Measurements from ENCODE around the gene ATP6V0B. TPM values are rescaled to one million over a fixed set of nuclear protein-coding genes. Genes with fewer than 3 reads are reported as not detected.

The ATP6V0B gene
- total RNA-seq, 4 donors from 2014 or later, result 29.2 to 203 (median 97.9) TPM

DNA sequence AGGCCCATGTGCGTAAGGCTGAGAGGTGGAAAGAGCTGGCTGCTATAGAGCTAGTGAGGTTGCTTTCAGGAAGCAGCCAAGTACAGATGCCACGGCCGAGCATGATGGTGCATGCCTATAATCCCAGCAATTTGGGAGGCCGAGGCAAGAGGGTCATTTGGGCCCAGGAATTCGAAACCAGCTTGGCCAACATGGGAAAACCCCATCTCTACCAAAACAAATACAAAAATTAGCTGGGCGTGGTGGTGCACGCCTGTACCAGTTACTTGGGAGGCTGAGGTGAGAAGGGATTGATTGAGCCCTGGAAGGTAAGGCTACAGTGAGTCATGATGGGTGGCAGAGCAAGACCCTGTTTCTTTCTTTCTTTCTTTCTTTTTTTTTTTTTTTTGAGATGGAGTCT, 19.3 kb downstream of the ATP6V0B start:
- DNase-seq, result no peak
- in situ Hi-C loops (cut with MboI; ENCODE audit: low pct_ligation_motif_present in 1 of 4, low pct_unique_long_range_greater_than_20kb in 1 of 4, low sequenced_read_pairs in 3 of 4) (loop anchor here in 1 of 4 donors (10.0 kb wide), 1 partner anchor 51 kb away; no protein-coding TSS in a partner anchor), intact Hi-C loops (cut with DNase I; ENCODE audit: low total_unique reads) (no loop called here)
- Histone ChIP-seq H3K4me1 (peaks cover 5 to 23% (median 17%) of the 10 kb centered on the region in 4 donors), H3K36me3 (no peaks in the 10 kb centered on the region), H3K27ac (no peak overlapping the region), H3K9me3 (no peaks in the 10 kb centered on the region), H3K27me3 (no peaks in the 10 kb centered on the region), H3K4me3 (no peak overlapping the region)
- TF ChIP-seq EP300 (IDR thresholded peaks at IDR 0.05; ENCODE audit: low read depth) (no peak), POLR2AphosphoS5 (IDR thresholded peaks at IDR 0.05) (no peak), POLR2A (IDR thresholded peaks at IDR 0.05) (no peak), CTCF (IDR thresholded peaks at IDR 0.05) (no peak)
- WGBS, 2 donors (ENCODE audit: low coverage in 1 of 2), result 75 to 89% methylated on average over 5 to 7 of the region's 7 CpGs

DNA sequence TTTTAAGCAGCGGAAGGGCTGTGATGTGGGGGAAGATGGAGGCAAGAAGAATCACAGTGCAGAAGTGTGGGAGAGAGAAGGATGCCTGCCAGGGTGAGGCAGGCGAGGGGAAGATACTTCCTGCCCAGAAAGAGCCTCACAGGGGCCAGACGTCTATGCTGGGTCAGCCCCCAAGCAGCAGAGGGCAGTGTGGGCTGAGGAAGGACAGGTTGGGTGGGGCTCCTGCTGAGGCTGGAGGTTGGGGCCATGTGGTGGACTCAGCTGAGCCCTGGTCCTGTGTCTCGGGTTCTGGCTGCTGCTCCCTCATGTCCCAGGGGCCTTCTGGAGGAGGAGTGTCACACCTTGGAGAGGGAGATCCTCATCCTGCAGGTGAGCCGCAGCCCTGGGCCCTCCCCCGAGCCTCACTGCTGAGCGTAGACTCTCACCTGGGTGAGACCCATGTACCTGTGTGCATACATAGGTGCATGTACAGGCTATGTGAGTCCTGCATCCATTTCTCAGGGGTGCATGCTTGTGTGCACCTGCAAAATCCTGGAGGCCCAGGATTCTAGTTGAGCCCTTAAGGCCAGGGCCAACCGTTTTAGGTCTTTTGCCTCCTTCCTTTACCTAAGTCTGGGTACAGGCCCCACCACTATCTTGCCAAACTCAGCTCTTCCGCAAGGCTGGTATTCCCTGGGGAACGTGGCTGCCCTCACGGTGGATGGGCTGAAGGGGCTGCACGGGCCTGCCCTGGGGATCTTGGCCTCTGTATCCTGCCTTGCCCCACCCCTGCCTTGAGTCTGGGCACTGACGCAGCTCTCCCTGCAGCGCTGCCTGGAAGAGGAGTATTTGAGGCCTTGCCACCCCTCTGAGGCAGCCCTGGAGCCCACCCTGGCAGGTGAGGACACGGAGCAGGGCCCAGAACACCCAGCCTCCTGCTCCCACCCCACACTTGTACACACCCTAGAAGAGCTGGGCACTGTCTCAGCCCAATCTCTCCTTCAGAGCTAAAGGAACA, 20.3 kb downstream of the ATP6V0B start:
- H3K9me3 ChIP-seq, result no peaks in the 10 kb centered on the region
- 71 to 76% methylated on average over 4 to 15 of the region's 15 CpGs for WGBS, 2 donors (ENCODE audit: low coverage in 1 of 2)
- intact Hi-C loops (cut with DNase I; ENCODE audit: low total_unique reads) (no loop called here), in situ Hi-C loops (cut with MboI; ENCODE audit: low pct_ligation_motif_present in 1 of 4, low pct_unique_long_range_greater_than_20kb in 1 of 4, low sequenced_read_pairs in 3 of 4) (loop anchor here in 1 of 4 donors (10.0 kb wide), 1 partner anchor 50 kb away; no protein-coding TSS in a partner anchor)
- no peaks in the 10 kb centered on the region for H3K27me3 ChIP-seq
- TF ChIP-seq CTCF (IDR thresholded peaks at IDR 0.05) (peak in 4 of 5 experiments; percentile 13 to 40 (median 32)), POLR2A (IDR thresholded peaks at IDR 0.05) (no peak)
- H3K4me3 ChIP-seq, result no peak overlapping the region
- H3K4me1 ChIP-seq, result peaks cover 5 to 23% (median 17%) of the 10 kb centered on the region in 4 donors
- peak; percentile 37 for DNase-seq
- peak overlapping the region in 1 of 4 donors; percentile 33 for H3K27ac ChIP-seq
- H3K36me3 ChIP-seq, result no peaks in the 10 kb centered on the region

DNA sequence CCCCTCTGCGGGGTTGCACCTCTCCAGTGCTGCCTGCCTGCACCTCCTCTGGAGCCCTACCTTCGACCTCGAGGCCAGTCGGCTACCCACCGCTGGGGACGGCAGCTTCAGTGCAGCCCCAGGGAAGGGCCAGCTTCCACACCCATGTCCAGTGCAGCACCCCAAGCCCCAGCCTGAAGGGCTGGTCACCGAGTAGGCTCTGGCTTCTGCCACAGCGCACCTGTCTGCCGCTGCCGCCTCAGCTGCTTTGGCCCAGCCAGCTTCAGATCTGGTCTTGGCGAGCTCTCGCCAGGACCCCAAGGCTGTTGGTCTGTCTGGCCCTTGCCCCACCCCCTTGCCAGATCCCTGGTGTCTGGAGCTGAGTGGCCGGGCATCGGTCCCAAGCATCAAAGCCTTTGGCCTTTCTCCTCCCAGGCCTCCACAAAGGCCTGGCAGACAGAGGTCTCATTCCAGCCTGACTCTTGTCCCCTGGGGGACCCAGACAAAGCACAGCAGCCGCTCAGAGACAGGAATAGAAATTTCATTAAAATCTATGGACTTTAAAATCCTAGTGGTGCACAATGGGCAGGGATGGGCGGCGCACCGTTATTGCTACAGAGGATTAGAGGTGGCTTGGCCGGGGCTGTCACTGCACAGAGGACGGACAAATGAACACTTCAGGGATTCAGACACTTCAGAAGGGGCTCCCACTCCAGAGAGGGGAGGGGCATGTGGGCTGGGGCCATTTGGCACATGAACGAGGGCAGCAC, 21.4 kb downstream of the ATP6V0B start:
- DNase-seq, result no peak
- intact Hi-C loops (cut with DNase I; ENCODE audit: low total_unique reads) (no loop called here), in situ Hi-C loops (cut with MboI; ENCODE audit: low pct_ligation_motif_present in 1 of 4, low pct_unique_long_range_greater_than_20kb in 1 of 4, low sequenced_read_pairs in 3 of 4) (loop anchor here in 1 of 4 donors (10.0 kb wide), 1 partner anchor 49 kb away; no protein-coding TSS in a partner anchor)

More for the DNA sequence above, 21.4 kb downstream of the ATP6V0B start:
- 80 to 88% methylated on average over 2 to 21 of the region's 21 CpGs for WGBS, 2 donors (ENCODE audit: low coverage in 1 of 2)
- Histone ChIP-seq H3K4me1 (peaks cover 0 to 16% (median 8%) of the 10 kb centered on the region in 4 donors), H3K4me3 (no peak overlapping the region), H3K9me3 (no peaks in the 10 kb centered on the region), H3K27me3 (no peaks in the 10 kb centered on the region), H3K27ac (peak overlapping the region in 1 of 4 donors; percentile 68), H3K36me3 (no peaks in the 10 kb centered on the region)
- TF ChIP-seq POLR2AphosphoS5 (IDR thresholded peaks at IDR 0.05), result no peak
- TF ChIP-seq EP300 (IDR thresholded peaks at IDR 0.05; ENCODE audit: low read depth), result no peak
- no peak for TF ChIP-seq POLR2A (IDR thresholded peaks at IDR 0.05)
- no peak for TF ChIP-seq CTCF (IDR thresholded peaks at IDR 0.05)
